IMR-90 (cell line): ENCODE results near the gene FSTL3. TPM values are rescaled to one million over a fixed set of nuclear protein-coding genes. Genes with fewer than 3 reads are reported as not detected.

Experiments
- ATAC-seq: fragments of 200-7000 bp; cut with Tn5 transposase; 2 replicates; pipeline ENCODE4 v1.9.1; 2020; ENCODE audit warnings: low read depth, mild to moderate bottlenecking, moderate library complexity
- BruUV-seq: library from RNA; stranded (reverse); fragments of 400-500 nt; replicated peaks from 2 replicates; lab custom pipeline; 2021; lab: Mats Ljungman, UMichigan
- CTCF ChIA-PET: fragments of 300-600 bp; formaldehyde crosslinking; extraction: SDS; loops from one replicate; lab custom pipeline; 2021; ENCODE audit warnings: antibody characterized with exemption; lab: Yijun Ruan, JAX
- POLR2A ChIA-PET: fragments of 300-600 bp; sonication (Branson Sonifier 250); formaldehyde crosslinking; loops from one replicate; lab custom pipeline; 2022; ENCODE audit warnings: antibody characterized with exemption; ENCODE audit not compliant: unreplicated experiment; lab: Charles Lee
- DNase-seq: peaks from one replicate; pipeline ENCODE4 v3.0.0; 2013
- H2AFZ ChIP-seq: replicated peaks from 2 replicates; pipeline ENCODE3; 2013; ENCODE audit warnings: low read length, mild to moderate bottlenecking; ENCODE audit not compliant: poor library complexity
- H2AK5ac ChIP-seq: 2 replicates; pipeline ENCODE4 v1.6.1; 2013; ENCODE audit warnings: low read depth, low read length, inconsistent platforms
- H2AK9ac ChIP-seq: replicated peaks from 2 replicates; pipeline ENCODE3; 2013; ENCODE audit warnings: mild to moderate bottlenecking, low read depth, low read length, moderate library complexity; ENCODE audit not compliant: poor library complexity
- H2BK120ac ChIP-seq: 2 replicates; pipeline ENCODE4 v1.6.1; 2013; ENCODE audit warnings: low read depth, low read length, inconsistent platforms
- H2BK15ac ChIP-seq: 3 replicates; pipeline ENCODE4 v1.6.1; 2013; ENCODE audit warnings: low read depth, low read length, inconsistent platforms
- H2BK20ac ChIP-seq: 2 replicates; pipeline ENCODE4 v1.6.1; 2013; ENCODE audit warnings: low read depth, mild to moderate bottlenecking, inconsistent platforms, low read length, moderate library complexity
- H2BK5ac ChIP-seq: 2 replicates; pipeline ENCODE4 v1.6.1; 2013; ENCODE audit warnings: mild to moderate bottlenecking, low read depth, low read length, inconsistent platforms; ENCODE audit not compliant: poor library complexity, severe bottlenecking
- H3K14ac ChIP-seq: replicated peaks from 2 replicates; pipeline ENCODE4 v1.6.1; 2013; ENCODE audit warnings: low read depth, low read length, inconsistent platforms
- H3K18ac ChIP-seq: 2 replicates; pipeline ENCODE4 v1.6.1; 2013; ENCODE audit warnings: low read depth, low read length, control low read depth
- H3K23ac ChIP-seq: 2 replicates; pipeline ENCODE4 v1.6.1; 2013; ENCODE audit warnings: low read depth, low read length, inconsistent platforms
- H3K27ac ChIP-seq: 2 replicates; pipeline ENCODE4 v1.5.1; 2013; ENCODE audit warnings: mild to moderate bottlenecking, control low read depth, low read length; ENCODE audit not compliant: insufficient read depth
- H3K27me3 ChIP-seq: 2 replicates; pipeline ENCODE4 v1.6.1; 2013; ENCODE audit warnings: low read length; ENCODE audit not compliant: control insufficient read depth, insufficient read depth
- H3K36me3 ChIP-seq: 2 replicates; pipeline ENCODE4 v1.6.1; 2013; ENCODE audit warnings: low read length, mixed read lengths; ENCODE audit not compliant: control insufficient read depth, insufficient read depth
- H3K4ac ChIP-seq: 2 replicates; pipeline ENCODE4 v1.6.1; 2013; ENCODE audit warnings: low read depth, low read length, inconsistent platforms
- H3K4me1 ChIP-seq: 2 replicates; pipeline ENCODE4 v1.6.1; 2013; ENCODE audit warnings: low read length, mixed read lengths; ENCODE audit not compliant: control insufficient read depth, insufficient read depth
- H3K4me2 ChIP-seq: 2 replicates; pipeline ENCODE4 v1.6.1; 2013; ENCODE audit warnings: low read depth, mild to moderate bottlenecking, control low read depth, low read length, moderate library complexity
- H3K4me3 ChIP-seq: 2 replicates; pipeline ENCODE4 v1.5.1; 2013; ENCODE audit warnings: low read depth, mild to moderate bottlenecking, control low read depth, low read length, moderate library complexity; ENCODE audit not compliant: insufficient read depth
- H3K56ac ChIP-seq: 2 replicates; pipeline ENCODE4 v1.6.1; 2013; ENCODE audit warnings: low read length, inconsistent platforms; ENCODE audit not compliant: insufficient read depth; ENCODE audit errors: extremely low read depth
- H3K79me1 ChIP-seq, 2 experiments: 2 replicates each; pipeline ENCODE4 v1.6.1; 2013; ENCODE audit warnings: low read length in 2 of 2, inconsistent platforms in 1 of 2, low read depth in 1 of 2
- H3K9ac ChIP-seq: 2 replicates; pipeline ENCODE4 v1.6.1; 2013; ENCODE audit warnings: low read depth, low read length, control low read depth
- H3K9me1 ChIP-seq: 2 replicates; pipeline ENCODE4 v1.6.1; 2013; ENCODE audit warnings: low read length, inconsistent platforms; ENCODE audit not compliant: insufficient read depth
- H3K9me3 ChIP-seq: 2 replicates; pipeline ENCODE4 v1.6.1; 2013; ENCODE audit warnings: low read length; ENCODE audit not compliant: control insufficient read depth, insufficient read depth
- H4K20me1 ChIP-seq: 2 replicates; pipeline ENCODE4 v1.6.1; 2013; ENCODE audit warnings: low read length, inconsistent platforms; ENCODE audit not compliant: insufficient read depth
- H4K5ac ChIP-seq: 2 replicates; pipeline ENCODE4 v1.6.1; 2013; ENCODE audit warnings: mild to moderate bottlenecking, low read depth, low read length, control low read depth
- H4K8ac ChIP-seq, 2 experiments: 2 replicates each; pipeline ENCODE4 v1.6.1; 2013; ENCODE audit warnings: low read depth in 2 of 2, low read length in 2 of 2, control low read depth in 1 of 2, inconsistent platforms in 1 of 2
- H4K91ac ChIP-seq: 2 replicates; pipeline ENCODE4 v1.6.1; 2013; ENCODE audit warnings: low read depth, low read length, inconsistent platforms; ENCODE audit not compliant: insufficient read depth
- CEBPB ChIP-seq: IDR thresholded peaks from 2 replicates; pipeline ENCODE4 v1.6.1; 2012; ENCODE audit warnings: low read depth, low read length, improper control_type of control experiment
- MAZ ChIP-seq: IDR thresholded peaks from 2 replicates; pipeline ENCODE4 v1.6.1; 2012; ENCODE audit warnings: low read depth, mild to moderate bottlenecking, low read length, improper control_type of control experiment, moderate library complexity, borderline replicate concordance
- RAD21 ChIP-seq: IDR thresholded peaks from 2 replicates; pipeline ENCODE4 v1.6.1; 2012; ENCODE audit warnings: low read length, improper control_type of control experiment
- RCOR1 ChIP-seq: IDR thresholded peaks from 2 replicates; pipeline ENCODE4 v1.6.1; 2012; ENCODE audit warnings: mild to moderate bottlenecking, low read length, improper control_type of control experiment; ENCODE audit not compliant: insufficient replicate concordance
- RFX5 ChIP-seq: IDR thresholded peaks from 2 replicates; pipeline ENCODE4 v1.8.0; 2012; ENCODE audit warnings: low read depth, mild to moderate bottlenecking, low read length, moderate library complexity
- SMC3 ChIP-seq: fragments of 150-350 bp; IDR thresholded peaks from 2 replicates; pipeline ENCODE4 v1.6.1; 2016; ENCODE audit warnings: low read depth, mild to moderate bottlenecking, antibody characterized with exemption, low read length, moderate library complexity
- WGBS, 2 experiments: methylation state at CpG; one replicate each; pipeline versions ENCODE4 v1.1.5 to v1.1.7; 2013; ENCODE audit warnings: missing lambda C conversion rate in 2 of 2; ENCODE audit not compliant: insufficient read length in 1 of 2; ENCODE audit errors: extremely low coverage in 2 of 2; 5-methylcytosine and 5-hydroxymethylcytosine counted together
- dilution Hi-C: fragments of 300-500 bp; cut with HindIII; formaldehyde crosslinking; loops from one replicate; pipeline ENCODE4 v1.14.3; 2018; ENCODE audit warnings: low sequenced_read_pairs; ENCODE audit not compliant: unreplicated experiment
- in situ Hi-C: fragments of 300-500 bp; cut with MboI; formaldehyde crosslinking; loops from 3 replicates; pipeline ENCODE4 v1.14.3; 2019; ENCODE audit warnings: low sequenced_read_pairs, inconsistent platforms, mixed read lengths
- intact Hi-C: fragments of 100-400 bp; cut with micrococcal nuclease; formaldehyde crosslinking; loops from 2 replicates; pipeline ENCODE4 v1.10.0; 2022
- polyA plus RNA-seq, 3 experiments: library from polyadenylated mRNA; depleted of rRNA; stranded (reverse); fragments of >200 nt; gene quantifications; 2 replicates each; pipeline ENCODE4 v1.2.3, GENCODE V29; 2012; ENCODE audit warnings: low replicate concordance in 1 of 3
- total RNA-seq: library from RNA; depleted of rRNA; stranded (reverse); fragments of >200 nt; gene quantifications from 2 replicates; pipeline ENCODE4 v1.2.3, GENCODE V29; 2012
- TF ChIP-seq, protein P1 (sequence below): conservative IDR thresholded peaks from 2 replicates; pipeline ENCODE4 v1.5.1; 2012; ENCODE audit warnings: mild to moderate bottlenecking, low read depth, low read length, improper control_type of control experiment

The FSTL3 gene
- total and polyA plus RNA-seq, 2 of the 4 experiments (the other 2 are of a cell fraction) = 32.3 to 76.9 TPM

DNA sequence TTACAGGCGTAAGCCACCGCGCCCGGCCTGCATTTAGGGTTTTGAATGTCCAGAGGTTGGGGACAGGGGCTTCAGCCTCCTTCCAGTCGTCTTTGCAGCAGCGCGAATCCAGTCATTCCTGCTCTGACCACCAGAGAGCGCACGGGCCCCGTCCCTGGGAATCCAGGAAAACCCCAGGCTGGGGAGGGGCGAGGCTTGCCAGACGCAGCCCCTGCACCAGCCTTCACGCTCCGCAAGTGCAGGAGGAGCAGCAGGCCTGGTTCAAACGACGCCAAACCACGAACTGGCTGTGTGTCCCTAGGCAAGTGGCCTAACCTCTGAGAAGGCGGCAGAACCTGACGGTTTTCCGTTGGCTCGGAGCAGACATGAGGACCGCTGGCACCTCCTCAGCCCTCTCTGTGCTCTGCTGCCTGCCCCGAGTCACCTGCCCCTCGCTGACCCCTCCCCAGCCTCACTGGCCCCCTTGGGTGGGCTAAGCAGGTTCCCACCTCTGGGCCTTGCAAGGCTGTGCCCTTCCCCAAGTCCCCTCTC, 11.2 kb upstream of the FSTL3 start:
- Histone ChIP-seq H2BK120ac (peak overlapping the region; percentile 54), H2BK20ac (no peak overlapping the region), H3K27ac (no peak overlapping the region), H3K36me3 (no peaks in the 10 kb centered on the region), H3K4me1 (peaks cover 14% of the 10 kb centered on the region), H3K18ac (no peak overlapping the region), H3K56ac (no peak overlapping the region), H3K79me1 (peaks cover 0 to 28% of the 10 kb centered on the region in 2 experiments; a peak in 2 of 4 replicates), H3K4me2 (peak overlapping the region; percentile 77), H3K9me1 (no peaks in the 10 kb centered on the region), H4K91ac (peak overlapping the region; percentile 26; the same call in 1 of the 2 replicates), H4K8ac (peak overlapping the region in 1 of 2 experiments; percentile 91; a peak in 2 of 4 replicates), H2AK5ac (peak overlapping the region; percentile 41; the same call in 1 of the 2 replicates), H4K20me1 (peaks cover 23% of the 10 kb centered on the region), H2BK5ac (no peak overlapping the region), H3K14ac (peak overlapping the region; percentile 34; the same call in 1 of the 2 replicates), H3K4ac (peak overlapping the region; percentile 38), H2BK15ac (no peak overlapping the region), H3K9me3 (0 out of 2 replicates have a peak, but pooled peaks cover 2% of the 10 kb centered on the region), H3K9ac (no peak overlapping the region), H3K27me3 (no peaks in the 10 kb centered on the region), H2AK9ac (peak overlapping the region; percentile 60), H3K23ac (no peak overlapping the region), H2AFZ (peak overlapping the region; percentile 93), H3K4me3 (no peak overlapping the region), H4K5ac (peak overlapping the region; percentile 68; the same call in 1 of the 2 replicates)
- ChIA-PET CTCF (no interaction called here), POLR2A (no interaction called here)
- BruUV-seq = no TSS peak
- intact Hi-C loops = loop anchor here (1.0 to 10.0 kb wide), 4 partner anchors 69 to 256 kb away; partner anchors contain the start of gene R3HDM4
- peak; percentile 70 for DNase-seq
- dilution Hi-C loops = no loop called here
- in situ Hi-C loops = loop anchor here (5.0 kb wide), 1 partner anchor 67 kb away; no protein-coding TSS in a partner anchor
- 3% methylated on average over 9 of the region's 24 CpGs; no CpG with 5 or more reads in 1 of the 2 experiments for WGBS, 2 experiments
- TF ChIP-seq MAZ (peak; percentile 72; the same call in 1 of the 2 replicates), CEBPB (no peak), SMC3 (peak; percentile 97), RAD21 (peak; percentile 93), RCOR1 (no peak), RFX5 (no peak)
- TF ChIP-seq, protein P1, sequence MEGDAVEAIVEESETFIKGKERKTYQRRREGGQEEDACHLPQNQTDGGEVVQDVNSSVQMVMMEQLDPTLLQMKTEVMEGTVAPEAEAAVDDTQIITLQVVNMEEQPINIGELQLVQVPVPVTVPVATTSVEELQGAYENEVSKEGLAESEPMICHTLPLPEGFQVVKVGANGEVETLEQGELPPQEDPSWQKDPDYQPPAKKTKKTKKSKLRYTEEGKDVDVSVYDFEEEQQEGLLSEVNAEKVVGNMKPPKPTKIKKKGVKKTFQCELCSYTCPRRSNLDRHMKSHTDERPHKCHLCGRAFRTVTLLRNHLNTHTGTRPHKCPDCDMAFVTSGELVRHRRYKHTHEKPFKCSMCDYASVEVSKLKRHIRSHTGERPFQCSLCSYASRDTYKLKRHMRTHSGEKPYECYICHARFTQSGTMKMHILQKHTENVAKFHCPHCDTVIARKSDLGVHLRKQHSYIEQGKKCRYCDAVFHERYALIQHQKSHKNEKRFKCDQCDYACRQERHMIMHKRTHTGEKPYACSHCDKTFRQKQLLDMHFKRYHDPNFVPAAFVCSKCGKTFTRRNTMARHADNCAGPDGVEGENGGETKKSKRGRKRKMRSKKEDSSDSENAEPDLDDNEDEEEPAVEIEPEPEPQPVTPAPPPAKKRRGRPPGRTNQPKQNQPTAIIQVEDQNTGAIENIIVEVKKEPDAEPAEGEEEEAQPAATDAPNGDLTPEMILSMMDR = peak; percentile 94
- ATAC-seq = peak; percentile 47
